Esophagus squamous epithelium (tissue), 5 donors: Measurements from ENCODE around the gene DNAH8. TPM values are rescaled to one million over a fixed set of nuclear protein-coding genes. Genes with fewer than 3 reads are reported as not detected.

Experiments used
- DNase-seq: peaks from one replicate; lab custom pipeline; 2025; lab: John Stamatoyannopoulos, UW
- H3K27ac ChIP-seq, 4 donors: fragments of 200-600 bp; sonication (generic); one replicate each; pipeline ENCODE4 v1.5.1; 2016 to 2019; ENCODE audit warnings: mild to moderate bottlenecking in 1 of 4
- H3K27me3 ChIP-seq, 4 donors: fragments of 200-600 bp; sonication (generic); 1 replicate in 3 of 4; 2 replicates in 1 of 4; pipeline versions ENCODE4 v1.5.1 to v1.6.0; 2017 to 2021; ENCODE audit warnings: antibody characterized with exemption in 1 of 4
- H3K36me3 ChIP-seq, 3 donors: fragments of 200-600 bp; sonication (generic); one replicate each; pipeline ENCODE4 v1.5.1; 2016 to 2019
- H3K4me1 ChIP-seq, 3 donors: fragments of 200-600 bp; sonication (generic); one replicate each; pipeline ENCODE4 v1.5.1; 2017 to 2019
- H3K4me3 ChIP-seq, 4 donors: fragments of 200-600 bp; sonication (generic); 1 replicate in 3 of 4; 2 replicates in 1 of 4; pipeline ENCODE4 v1.5.1; 2016 to 2019; ENCODE audit warnings: mild to moderate bottlenecking in 2 of 4, moderate library complexity in 1 of 4
- H3K9me3 ChIP-seq, 3 donors: fragments of 200-600 bp; sonication (generic); one replicate each; pipeline ENCODE4 v1.5.1; 2016 to 2019
- CTCF ChIP-seq, 6 experiments: fragments of 450-650 bp in 4 of 6; fragments of 200-600 bp in 2 of 6; sonication (generic) in 2 of 6; IDR thresholded peaks; one replicate each; pipeline ENCODE4 v1.5.1; 2016 to 2019; ENCODE audit warnings: antibody characterized with exemption in 6 of 6, mild to moderate bottlenecking in 4 of 6, moderate library complexity in 4 of 6
- POLR2A ChIP-seq, 4 donors: fragments of 450-650 bp; IDR thresholded peaks; one replicate each; pipeline ENCODE4 v1.6.1; 2017; ENCODE audit warnings: antibody characterized with exemption in 4 of 4, mild to moderate bottlenecking in 4 of 4, moderate library complexity in 3 of 4
- WGBS, 2 donors: methylation state at CpG; one replicate each; pipeline ENCODE4 v1.1.5; 2018; 5-methylcytosine and 5-hydroxymethylcytosine counted together
- intact Hi-C: fragments of 100-400 bp; cut with DNase I; formaldehyde crosslinking; loops from one replicate; pipeline ENCODE4 v1.15.0; 2022
- total RNA-seq, 4 donors: library from RNA; depleted of rRNA; stranded (reverse); fragments of >200 nt; gene quantifications; one replicate each; pipeline ENCODE4 v1.1.0, GENCODE V29; 2016
- donor health status: DM: yes; HTN: yes; CAD: no.

DNAH8 gene
- total RNA-seq, 4 donors from 2014 or later: under 0.01 to 0.03 TPM; not detected in 2

GRCh38 chr6:39060467-39061160 lies 345.5 kb downstream of the DNAH8 start:
- no peak for TF ChIP-seq POLR2A (IDR thresholded peaks at IDR 0.05)
- TF ChIP-seq CTCF (IDR thresholded peaks at IDR 0.05): no peak
- Histone ChIP-seq H3K27me3 (peaks cover 0 to 50% (median 0%) of the 10 kb centered on the region in 4 donors), H3K36me3 (no peaks in the 10 kb centered on the region), H3K9me3 (no peaks in the 10 kb centered on the region), H3K4me1 (no peaks in the 10 kb centered on the region), H3K4me3 (no peak overlapping the region), H3K27ac (no peak overlapping the region)
- intact Hi-C loops: no loop called here
- no peak for DNase-seq
- WGBS, 2 donors: 44 to 64% methylated on average over 3 to 7 of the region's 7 CpGs

- Histone ChIP-seq H3K27ac (no peak overlapping the region), H3K4me3 (no peak overlapping the region), H3K4me1 (no peaks in the 10 kb centered on the region), H3K27me3 (peaks cover 0 to 56% (median 0%) of the 10 kb centered on the region in 4 donors), H3K36me3 (no peaks in the 10 kb centered on the region), H3K9me3 (no peaks in the 10 kb centered on the region)
- TF ChIP-seq POLR2A (IDR thresholded peaks at IDR 0.05) (no peak), CTCF (IDR thresholded peaks at IDR 0.05) (no peak)
- DNase-seq: no peak
- WGBS, 2 donors: 44 to 45% methylated on average over 6 of the region's 6 CpGs
- intact Hi-C loops: no loop called here
Observed at GRCh38 chr6:39061182-39061581, 346.1 kb downstream of the DNAH8 start.

- intact Hi-C loops: no loop called here
Observed at GRCh38 chr6:39061588-39061987, 346.5 kb downstream of the DNAH8 start.

GRCh38 chr6:39062014-39062740 lies 347.1 kb downstream of the DNAH8 start:
- Histone ChIP-seq H3K9me3 (no peaks in the 10 kb centered on the region), H3K27me3 (peaks cover 0 to 58% (median 0%) of the 10 kb centered on the region in 4 donors), H3K27ac (no peak overlapping the region), H3K36me3 (no peaks in the 10 kb centered on the region), H3K4me1 (no peaks in the 10 kb centered on the region), H3K4me3 (no peak overlapping the region)
- intact Hi-C loops: no loop called here
- no peak for DNase-seq
- TF ChIP-seq CTCF (IDR thresholded peaks at IDR 0.05) (no peak), POLR2A (IDR thresholded peaks at IDR 0.05) (no peak)
- 59 to 65% methylated on average over 8 to 10 of the region's 10 CpGs for WGBS, 2 donors

More at GRCh38 chr6:39061588-39061987, 346.5 kb downstream of the DNAH8 start:
- Histone ChIP-seq H3K27me3 (peaks cover 0 to 58% (median 0%) of the 10 kb centered on the region in 4 donors), H3K27ac (no peak overlapping the region), H3K36me3 (no peaks in the 10 kb centered on the region), H3K4me1 (no peaks in the 10 kb centered on the region), H3K4me3 (no peak overlapping the region), H3K9me3 (no peaks in the 10 kb centered on the region)
- 52 to 89% methylated on average over 2 to 3 of the region's 3 CpGs for WGBS, 2 donors
- TF ChIP-seq CTCF (IDR thresholded peaks at IDR 0.05) (no peak), POLR2A (IDR thresholded peaks at IDR 0.05) (no peak)
- no peak for DNase-seq

- Histone ChIP-seq H3K4me1 (no peaks in the 10 kb centered on the region), H3K27ac (no peak overlapping the region), H3K9me3 (no peaks in the 10 kb centered on the region), H3K36me3 (no peaks in the 10 kb centered on the region), H3K4me3 (no peak overlapping the region), H3K27me3 (peaks cover 0 to 55% (median 0%) of the 10 kb centered on the region in 4 donors)
- intact Hi-C loops: no loop called here
- DNase-seq: no peak
- no peak for TF ChIP-seq POLR2A (IDR thresholded peaks at IDR 0.05)
- no peak for TF ChIP-seq CTCF (IDR thresholded peaks at IDR 0.05)
- 0 to 11% methylated on average over 1 of the region's 1 CpG for WGBS, 2 donors
Observed at GRCh38 chr6:39063526-39063925, 348.4 kb downstream of the DNAH8 start.
